ENCODE measurements around the gene CRTC1.

CRTC1 gene

DNA sequence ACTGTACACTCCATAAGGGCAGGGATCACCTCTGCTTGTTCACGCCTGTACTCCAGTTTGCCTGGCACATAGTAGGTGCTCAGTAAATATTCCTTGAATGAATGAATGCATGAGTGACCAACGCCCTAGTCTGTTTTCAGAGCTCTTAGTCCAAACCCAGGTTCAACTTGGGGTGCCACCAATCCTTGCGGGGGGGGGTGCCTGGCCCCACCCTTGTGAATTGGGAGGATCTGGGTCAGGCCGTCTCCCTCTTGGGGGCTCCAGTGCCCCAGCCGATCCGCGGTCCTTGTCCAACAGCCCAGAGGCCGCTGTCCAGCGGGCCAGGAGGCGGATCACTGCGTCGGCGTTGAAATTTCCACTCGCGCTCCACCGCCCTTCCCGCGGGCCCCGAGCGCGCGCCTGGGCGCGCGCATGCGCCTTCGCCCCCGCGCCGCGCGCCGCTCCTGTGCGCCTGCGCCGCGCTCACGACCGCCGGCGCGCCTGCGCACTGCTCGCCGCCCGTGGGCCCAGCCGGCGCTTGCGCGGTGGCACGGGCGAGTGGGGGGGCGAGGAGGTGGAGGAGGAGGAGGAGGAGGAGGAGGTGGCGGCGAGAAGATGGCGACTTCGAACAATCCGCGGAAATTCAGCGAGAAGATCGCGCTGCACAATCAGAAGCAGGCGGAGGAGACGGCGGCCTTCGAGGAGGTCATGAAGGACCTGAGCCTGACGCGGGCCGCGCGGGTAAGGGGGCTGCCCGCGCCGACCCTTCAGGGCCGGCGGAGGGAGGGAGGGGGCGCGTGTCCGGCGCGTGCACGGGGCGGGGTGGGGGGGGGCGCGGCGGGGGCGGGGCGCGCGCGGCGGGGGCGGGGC, at the start of gene CRTC1:
Gene CRTC1, plus strand, starts transcription at position 572 of the 849 bp plus-strand sequence. Its CDS starts 23 bp downstream, at position 595.
- peak; percentile 78 for DNase-seq

DNA sequence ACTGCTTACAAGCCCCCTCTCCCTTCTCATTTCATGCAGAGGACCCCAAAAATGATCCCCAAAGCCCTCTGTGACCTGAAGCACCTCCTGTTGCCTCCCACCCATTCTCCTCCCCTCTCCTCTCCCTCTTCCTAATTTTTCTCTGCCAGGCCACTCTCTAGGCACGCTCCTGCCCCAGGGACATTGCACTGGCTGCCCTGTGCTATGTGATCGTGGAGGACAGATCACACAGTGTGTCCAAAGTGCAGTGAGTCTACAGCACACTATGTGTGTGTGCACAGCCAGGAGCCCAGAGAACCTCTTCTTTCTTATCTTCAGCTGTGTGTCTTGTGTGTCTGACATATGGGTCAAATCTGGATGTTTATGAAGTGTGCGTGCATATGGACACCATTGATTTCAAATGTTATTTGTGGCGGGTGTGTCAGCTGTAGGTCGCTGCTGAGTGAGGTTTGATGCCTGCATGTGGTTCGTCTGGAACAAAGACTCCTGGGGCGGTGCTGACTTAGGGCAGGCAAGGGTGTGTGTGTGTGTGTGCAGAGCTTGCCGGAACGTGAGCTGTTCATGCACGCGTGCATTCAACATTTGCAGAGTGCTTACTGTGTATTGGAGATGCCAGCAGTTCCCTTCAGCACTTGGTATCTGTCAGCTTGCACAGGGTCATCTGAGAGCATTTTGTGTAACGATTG, 48.7 kb upstream of the CRTC1 start:
- no peak for DNase-seq

DNA sequence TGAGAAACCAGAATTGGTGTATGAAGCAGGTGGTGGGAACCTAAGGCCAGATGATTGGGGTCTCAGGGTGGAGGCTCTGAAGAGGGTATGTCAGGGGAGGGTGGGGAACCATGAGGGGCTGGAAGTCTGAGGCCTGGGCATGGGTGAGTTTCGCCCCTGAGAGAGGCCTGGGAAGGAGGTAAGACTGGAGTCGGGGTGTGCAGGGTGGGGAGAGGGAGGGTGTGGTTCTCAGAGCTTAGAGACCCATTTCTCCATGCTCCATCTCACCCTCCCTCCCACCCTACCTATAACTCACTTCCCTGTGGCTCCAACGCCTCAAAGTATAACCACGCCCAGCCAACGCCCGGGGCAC, 47.7 kb upstream of the CRTC1 start:
- DNase-seq: no peak

GRCh38 chr19:18636183-18636968, 47.1 kb upstream of the CRTC1 start:
- no peak for DNase-seq

GRCh38 chr19:18636969-18637629, 46.4 kb upstream of the CRTC1 start, which contains the start of gene KLHL26:
Gene KLHL26 (plus strand): TSS chr19:18637028. CDS start chr19:18637055, 27 bp downstream.
- DNase-seq: no peak

GRCh38 chr19:18637673-18638630, 45.5 kb upstream of the CRTC1 start:
- peak; percentile 37 for DNase-seq

DNA sequence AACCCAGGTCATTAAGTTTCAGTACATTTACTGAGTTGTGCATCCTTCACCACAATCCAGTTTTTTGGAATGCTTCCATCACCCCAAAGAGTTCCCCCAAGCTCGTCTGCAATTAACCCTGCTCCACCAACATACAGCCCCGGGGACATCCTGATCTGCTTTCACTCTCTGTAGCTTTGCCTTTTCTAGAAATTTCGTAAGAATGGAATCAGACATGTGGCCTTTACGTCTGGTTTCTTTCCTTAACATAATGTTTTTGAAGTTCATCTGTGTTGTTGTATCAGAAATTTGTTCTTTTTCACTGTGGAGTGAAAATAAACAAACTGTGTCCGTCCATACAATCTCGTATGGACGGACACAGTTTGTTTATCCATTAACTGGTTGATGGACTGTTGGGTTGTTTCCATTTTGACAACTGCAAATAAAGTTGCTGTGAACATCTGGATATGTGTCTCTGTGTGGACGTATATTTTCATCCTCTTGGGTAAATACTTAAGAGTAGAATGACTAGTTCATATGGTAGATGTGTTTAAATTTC, 43.7 kb upstream of the CRTC1 start:
- no peak for DNase-seq

GRCh38 chr19:18644196-18645034, 39.1 kb upstream of the CRTC1 start:
- DNase-seq: no peak

DNA sequence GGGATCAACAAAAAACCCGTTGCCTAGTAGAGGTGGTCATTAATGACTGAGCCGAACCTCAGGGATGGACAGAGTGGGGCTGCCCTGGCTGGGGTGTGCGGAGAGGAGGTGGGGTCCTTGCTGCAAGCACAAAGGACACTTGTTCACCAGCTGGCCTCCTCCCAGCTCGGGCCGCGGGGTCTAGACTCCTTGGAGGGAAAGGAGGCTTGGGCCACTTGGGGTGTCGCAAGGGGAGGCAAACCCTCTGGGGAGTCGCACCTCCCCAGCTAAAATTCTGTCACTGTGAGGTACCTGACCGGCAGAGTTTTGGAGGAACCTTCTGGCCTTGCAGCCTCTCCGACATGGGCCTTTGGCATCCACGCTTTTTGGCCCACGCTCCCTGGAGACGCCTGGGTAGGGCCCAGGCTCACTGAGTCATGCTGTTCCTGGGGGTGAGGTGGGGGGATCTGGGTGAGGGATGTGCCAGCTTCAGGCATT, 38.4 kb upstream of the CRTC1 start:
- DNase-seq: no peak

DNA sequence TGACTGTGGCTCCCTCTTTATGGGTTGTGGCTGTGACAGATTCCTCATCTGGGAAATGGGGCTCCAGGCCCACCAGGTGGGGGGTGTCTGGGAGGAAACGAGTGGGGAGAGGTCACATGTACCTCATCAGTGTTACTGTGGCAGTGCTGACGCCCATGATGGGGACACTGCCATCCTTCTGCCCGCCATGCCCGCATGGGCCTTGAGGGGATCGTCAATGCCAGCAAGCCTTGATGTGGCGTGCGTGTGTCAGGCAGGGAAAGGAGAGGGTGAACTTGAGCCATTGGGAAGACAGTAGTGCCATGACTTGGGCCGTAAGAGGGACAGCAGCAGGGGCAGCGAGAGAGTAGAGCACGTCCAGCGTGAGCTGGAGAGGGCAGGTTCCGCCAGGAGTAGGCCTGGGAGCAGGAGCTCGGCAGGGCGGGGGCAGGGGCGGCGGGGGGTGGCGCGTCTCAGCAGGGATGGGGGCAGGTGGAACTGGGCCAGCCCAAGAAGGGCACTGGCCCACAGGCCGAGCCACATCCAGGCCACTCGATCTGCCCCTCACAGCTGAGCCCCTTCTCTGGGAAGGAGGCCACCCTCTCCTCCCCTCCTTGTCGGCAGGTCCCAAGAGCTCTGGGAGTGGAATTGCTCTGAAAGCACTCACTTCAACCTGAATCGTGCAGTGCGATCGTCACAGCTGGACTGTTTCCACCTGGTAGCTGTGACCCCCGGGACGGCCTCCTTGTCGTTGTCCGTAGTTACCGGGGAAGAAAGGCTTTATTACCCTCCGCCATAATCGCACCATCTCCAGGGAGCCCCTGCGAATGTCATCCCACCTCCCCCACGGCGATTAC, 36.7 kb upstream of the CRTC1 start:
- no peak for DNase-seq

- no peak for DNase-seq
Observed at GRCh38 chr19:18647371-18647767, 36.1 kb upstream of the CRTC1 start.

GRCh38 chr19:18647807-18648206, 35.7 kb upstream of the CRTC1 start:
- no peak for DNase-seq

GRCh38 chr19:18648973-18649315, 34.5 kb upstream of the CRTC1 start:
- no peak for DNase-seq

DNA sequence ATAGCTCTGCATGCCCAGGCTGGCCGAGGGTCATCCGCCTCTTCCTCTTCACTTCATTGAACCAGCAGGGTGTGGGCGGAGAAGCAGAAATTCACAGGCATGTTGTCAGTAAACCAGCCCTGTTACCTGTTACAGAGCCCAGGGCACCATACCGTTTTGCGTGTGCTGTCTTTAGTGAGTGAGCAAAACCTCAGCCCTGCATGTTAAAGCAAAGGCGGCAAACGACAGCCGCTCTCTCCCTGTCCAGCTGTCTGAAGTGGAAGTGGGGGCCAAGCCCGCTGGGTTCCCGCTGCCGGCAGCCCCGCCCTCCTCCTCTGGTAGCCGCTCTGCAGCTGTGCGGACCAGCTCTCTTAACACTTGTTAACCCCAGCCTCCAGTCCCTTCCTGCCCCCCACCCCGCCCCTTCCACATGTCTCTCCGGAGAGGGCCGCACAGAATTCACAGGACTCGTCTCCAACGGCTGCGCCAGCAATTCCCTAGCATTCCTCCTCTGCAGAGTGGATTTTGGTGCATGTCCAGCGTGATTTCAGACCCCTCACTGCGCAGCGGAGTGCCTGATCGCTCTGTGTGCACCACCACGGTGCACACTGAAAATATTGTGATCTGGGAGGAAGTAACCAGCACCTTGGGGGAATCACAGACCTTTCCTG, 34.0 kb upstream of the CRTC1 start:
- DNase-seq: peak; percentile 68

DNA sequence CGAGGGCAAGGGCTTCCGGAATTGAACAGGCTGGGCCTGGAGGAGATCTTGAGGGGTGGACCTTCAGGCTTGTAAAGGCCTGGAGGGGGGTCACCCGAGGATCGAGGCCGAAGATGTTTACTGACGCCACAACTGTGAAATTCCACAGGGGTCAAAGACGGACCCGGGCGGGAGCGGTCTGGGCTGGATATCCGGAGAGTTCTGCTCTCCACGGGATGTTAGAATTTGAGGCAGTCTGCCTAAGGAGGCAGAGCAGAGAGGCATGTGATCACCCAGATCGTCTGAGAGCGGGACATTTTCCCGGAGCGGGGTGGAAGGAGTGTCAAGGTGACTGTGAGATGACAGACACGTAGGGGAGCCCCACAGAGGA, 33.5 kb upstream of the CRTC1 start:
- no peak for DNase-seq

DNA sequence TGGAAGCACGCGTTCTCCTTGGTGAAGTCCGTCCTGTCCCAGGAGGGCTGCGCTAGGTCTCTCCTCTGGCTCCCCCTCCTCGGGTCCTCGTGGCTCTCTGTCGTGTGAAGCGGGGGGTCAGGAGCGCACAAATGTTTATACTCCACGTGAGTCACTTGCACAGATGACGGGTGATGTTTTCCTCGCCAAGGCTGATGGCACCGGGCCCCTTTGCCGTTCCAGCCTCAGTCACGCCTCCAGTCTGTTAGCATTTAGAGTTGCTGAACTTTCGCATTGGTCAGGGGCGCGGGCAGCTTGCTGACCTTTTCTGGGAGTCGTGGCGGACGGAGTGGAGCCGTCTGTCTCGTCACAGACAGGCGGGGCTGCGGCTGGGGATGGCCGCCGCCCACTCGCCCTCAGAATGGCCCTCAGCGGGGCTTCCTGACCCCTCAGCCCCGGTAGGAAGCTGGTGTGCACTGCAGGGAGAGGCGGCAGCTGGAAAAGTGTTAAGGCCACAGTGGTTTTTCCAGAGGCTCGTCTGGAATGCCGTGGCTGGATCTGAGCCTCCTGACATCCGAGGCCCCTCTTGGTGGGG, 32.9 kb upstream of the CRTC1 start:
- DNase-seq: no peak

GRCh38 chr19:18651300-18651699, 32.2 kb upstream of the CRTC1 start:
- no peak for DNase-seq

GRCh38 chr19:18651733-18652132, 31.7 kb upstream of the CRTC1 start:
- DNase-seq: no peak

GRCh38 chr19:18653853-18654252, 29.6 kb upstream of the CRTC1 start:
- DNase-seq: no peak

Data from NCI-H510A (cell line).